Measurements from ENCODE around the gene KLRC1. TPM values are rescaled to one million over a fixed set of nuclear protein-coding genes. Genes with fewer than 3 reads are reported as not detected.
"Not testable (repeated sequence)": the region's sequence is repeated elsewhere in the genome, so short reads cannot be mapped to it uniquely, and the experiment has no call there.

KLRC1 gene
- 1 to 10 TPM; 4.9 to 5.0 TPM for total RNA-seq

GRCh38 chr12:10453156-10453555 lies at the start of gene KLRC1:
Gene KLRC1 (minus strand): TSS chr12:10453377. CDS start chr12:10451156, 2,221 bp downstream.
- no peaks in the 10 kb centered on the region for H3K27me3 Mint-ChIP-seq (ENCODE audit: low read depth)
- ChIA-PET POLR2A (no interaction called here), CTCF (interaction anchor here (0.7 to 1.5 kb wide), 2 partner anchors 14 to 200 kb away, joined by 3 to 4 read pairs; no protein-coding TSS in a partner anchor)
- H3K4me1 Mint-ChIP-seq (ENCODE audit: low read depth), result peaks cover 16% of the 10 kb centered on the region
- H3K27ac Mint-ChIP-seq, result no peak within 1 kb of the TSS
- ATAC-seq, result no peak
- no peak for DNase-seq
- peaks cover 39% of the 10 kb centered on the region for H3K9me3 Mint-ChIP-seq (ENCODE audit: insufficient read depth)
- H3K4me3 Mint-ChIP-seq, result peak within 1 kb of the TSS; percentile 8
- H3K36me3 Mint-ChIP-seq (ENCODE audit: low read depth), result peaks cover 51% of the 10 kb centered on the region

- no peak for DNase-seq
- H3K4me1 Mint-ChIP-seq (ENCODE audit: low read depth), result peaks cover 48% of the 10 kb centered on the region
- H3K4me3 Mint-ChIP-seq, result peak overlapping the region; percentile 37
- H3K36me3 Mint-ChIP-seq (ENCODE audit: low read depth), result peaks cover 7% of the 10 kb centered on the region
- peaks cover 19% of the 10 kb centered on the region for H3K9me3 Mint-ChIP-seq (ENCODE audit: insufficient read depth)
- no peak for ATAC-seq
- no peaks in the 10 kb centered on the region for H3K27me3 Mint-ChIP-seq (ENCODE audit: low read depth)
- POLR2A ChIA-PET, result interaction anchor here (1.4 to 1.5 kb wide), 2 partner anchors 53 to 58 kb away, joined by 4 to 6 read pairs; no protein-coding TSS in a partner anchor
- CTCF ChIA-PET, result interaction anchor here (0.9 to 2.6 kb wide), 7 partner anchors 108 to 348 kb away, joined by 3 to 23 read pairs (median 4); no protein-coding TSS in a partner anchor
- H3K27ac Mint-ChIP-seq, result peak overlapping the region; percentile 49
Observed at GRCh38 chr12:10501030-10501429, 47.9 kb upstream of the KLRC1 start.

GRCh38 chr12:10498042-10498441 lies 44.9 kb upstream of the KLRC1 start:
- H3K27ac Mint-ChIP-seq, result peak overlapping the region; percentile 82
- no peaks in the 10 kb centered on the region for H3K27me3 Mint-ChIP-seq (ENCODE audit: low read depth)
- ChIA-PET POLR2A (interaction anchor here (0.8 to 3.0 kb wide), 4 partner anchors 9 to 111 kb away, joined by 3 to 15 read pairs (median 3); no protein-coding TSS in a partner anchor), CTCF (interaction anchor here (1.0 to 1.5 kb wide), 2 partner anchors 132 to 263 kb away, joined by 3 to 9 read pairs; no protein-coding TSS in a partner anchor)
- peak overlapping the region; percentile 45 for H3K4me3 Mint-ChIP-seq
- DNase-seq (no peak), ATAC-seq (peak; percentile 56)
- peaks cover 42% of the 10 kb centered on the region for H3K4me1 Mint-ChIP-seq (ENCODE audit: low read depth)
- peaks cover 8% of the 10 kb centered on the region for H3K36me3 Mint-ChIP-seq (ENCODE audit: low read depth)
- peaks cover 10% of the 10 kb centered on the region for H3K9me3 Mint-ChIP-seq (ENCODE audit: insufficient read depth)

- Mint-ChIP-seq H3K4me1 (ENCODE audit: low read depth) (peaks cover 39% of the 10 kb centered on the region), H3K4me3 (peak overlapping the region; percentile 45), H3K27ac (peak overlapping the region; percentile 82), H3K36me3 (ENCODE audit: low read depth) (peaks cover 6% of the 10 kb centered on the region), H3K27me3 (ENCODE audit: low read depth) (no peaks in the 10 kb centered on the region), H3K9me3 (ENCODE audit: insufficient read depth) (peaks cover 9% of the 10 kb centered on the region)
- peak; percentile 88 for DNase-seq
- ChIA-PET CTCF (interaction anchor here (1.0 to 1.5 kb wide), 2 partner anchors 131 to 262 kb away, joined by 3 to 9 read pairs; no protein-coding TSS in a partner anchor), POLR2A (interaction anchor here (0.8 to 3.0 kb wide), 4 partner anchors 8 to 110 kb away, joined by 3 to 15 read pairs (median 3); no protein-coding TSS in a partner anchor)
- ATAC-seq, result peak; percentile 98
Observed at GRCh38 chr12:10497602-10498001, 44.4 kb upstream of the KLRC1 start.

DNA sequence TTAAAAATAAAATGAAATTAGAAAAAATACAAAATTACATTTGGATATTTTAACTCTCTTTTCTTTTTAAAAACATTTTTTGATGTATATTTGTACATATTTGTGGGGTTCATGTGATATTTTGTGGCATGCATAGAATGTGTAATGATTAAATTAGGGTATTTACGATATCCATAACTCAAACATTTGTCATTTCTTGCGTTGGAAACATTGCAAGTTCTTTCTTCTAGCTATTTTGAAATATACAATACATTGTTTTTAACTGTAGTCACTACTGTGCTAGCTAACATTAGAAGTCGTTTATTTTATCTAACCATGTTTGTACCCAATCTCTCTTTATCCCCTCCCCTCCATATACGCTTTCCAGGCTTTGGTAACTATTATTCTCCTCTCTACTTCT lies 38.6 kb upstream of the KLRC1 start:
- Mint-ChIP-seq H3K9me3 (ENCODE audit: insufficient read depth) (peaks cover 4% of the 10 kb centered on the region), H3K27ac (no peak overlapping the region), H3K36me3 (ENCODE audit: low read depth) (peaks cover 19% of the 10 kb centered on the region), H3K27me3 (ENCODE audit: low read depth) (no peaks in the 10 kb centered on the region), H3K4me3 (no peak overlapping the region), H3K4me1 (ENCODE audit: low read depth) (peaks cover 22% of the 10 kb centered on the region)
- POLR2A ChIA-PET, result no interaction called here
- DNase-seq (no peak), ATAC-seq (no peak)
- CTCF ChIA-PET, result interaction anchor here (1.2 kb wide), 1 partner anchor 11 kb away, joined by 3 read pairs; no protein-coding TSS in a partner anchor

GRCh38 chr12:10487328-10487727 lies 34.2 kb upstream of the KLRC1 start:
- H3K27ac Mint-ChIP-seq; H3K9me3 Mint-ChIP-seq (ENCODE audit: insufficient read depth); H3K4me3 Mint-ChIP-seq; POLR2A ChIA-PET; H3K27me3 Mint-ChIP-seq (ENCODE audit: low read depth); DNase-seq; ATAC-seq; CTCF ChIA-PET: not testable (repeated sequence)
- Mint-ChIP-seq H3K4me1 (ENCODE audit: low read depth) (peaks cover 30% of the 10 kb centered on the region), H3K36me3 (ENCODE audit: low read depth) (peaks cover 39% of the 10 kb centered on the region)

- H3K27me3 Mint-ChIP-seq (ENCODE audit: low read depth); H3K4me3 Mint-ChIP-seq; POLR2A ChIA-PET: not testable (repeated sequence)
- peak; percentile 33 for ATAC-seq
- Mint-ChIP-seq H3K27ac (peak overlapping the region; percentile 58), H3K36me3 (ENCODE audit: low read depth) (peaks cover 39% of the 10 kb centered on the region), H3K4me1 (ENCODE audit: low read depth) (peaks cover 31% of the 10 kb centered on the region), H3K9me3 (ENCODE audit: insufficient read depth) (peaks cover 22% of the 10 kb centered on the region)
- CTCF ChIA-PET, result interaction anchor here (1.3 to 1.7 kb wide), 2 partner anchors 14 to 246 kb away, joined by 3 to 8 read pairs; no protein-coding TSS in a partner anchor
- peak; percentile 45 for DNase-seq
Observed at GRCh38 chr12:10481901-10482300, 28.7 kb upstream of the KLRC1 start.

DNA sequence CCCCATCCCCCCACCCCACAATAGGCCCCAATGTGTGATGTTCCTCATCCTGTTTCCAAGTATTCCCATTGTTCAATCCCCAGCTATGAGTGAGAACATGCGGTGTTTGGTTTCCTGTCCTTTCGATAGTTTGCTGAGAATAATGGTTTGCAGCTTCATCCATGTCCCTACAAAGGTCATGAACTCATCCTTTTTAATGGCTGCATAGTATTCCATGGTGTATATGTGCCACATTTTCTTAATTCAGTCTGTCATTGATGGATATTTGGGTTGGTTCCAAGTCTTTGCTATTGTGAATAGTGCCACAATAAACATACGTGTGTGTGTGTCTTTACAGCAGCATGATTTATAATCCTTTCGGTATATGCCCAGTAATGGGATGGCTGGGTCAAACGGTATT lies 19.6 kb upstream of the KLRC1 start:
- H3K36me3 Mint-ChIP-seq (ENCODE audit: low read depth), result peaks cover 21% of the 10 kb centered on the region
- H3K9me3 Mint-ChIP-seq (ENCODE audit: insufficient read depth), result peaks cover 15% of the 10 kb centered on the region
- H3K27ac Mint-ChIP-seq; H3K27me3 Mint-ChIP-seq (ENCODE audit: low read depth); ATAC-seq; POLR2A ChIA-PET; DNase-seq; H3K4me1 Mint-ChIP-seq (ENCODE audit: low read depth); CTCF ChIA-PET; H3K4me3 Mint-ChIP-seq: not testable (repeated sequence)

DNA sequence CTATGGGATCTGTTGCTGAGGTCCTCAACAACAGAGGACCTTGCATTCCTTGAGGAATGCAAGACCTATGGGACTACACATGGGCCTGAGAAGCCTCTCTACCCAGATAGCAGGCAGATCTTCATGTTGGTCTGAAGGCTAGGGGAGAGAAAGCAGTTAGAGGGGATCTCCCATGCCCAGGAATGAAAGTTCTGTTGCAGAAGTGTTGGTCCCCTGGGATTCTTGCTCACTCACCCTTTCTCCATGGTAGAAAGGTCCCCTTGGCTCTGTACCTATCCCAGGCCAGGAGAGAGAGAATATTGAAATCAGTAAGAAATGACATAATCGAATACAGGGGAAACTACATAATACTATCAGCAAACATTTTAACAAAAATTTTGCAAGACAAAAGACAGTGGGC lies 16.5 kb upstream of the KLRC1 start:
- DNase-seq, result no peak
- POLR2A ChIA-PET, result no interaction called here
- Mint-ChIP-seq H3K27me3 (ENCODE audit: low read depth) (no peaks in the 10 kb centered on the region), H3K4me1 (ENCODE audit: low read depth) (peaks cover 4% of the 10 kb centered on the region), H3K4me3 (no peak overlapping the region), H3K27ac (no peak overlapping the region), H3K9me3 (ENCODE audit: insufficient read depth) (peaks cover 24% of the 10 kb centered on the region), H3K36me3 (ENCODE audit: low read depth) (peaks cover 20% of the 10 kb centered on the region)
- ATAC-seq, result no peak
- CTCF ChIA-PET, result interaction anchor here (1.2 to 2.9 kb wide), 2 partner anchors 11 to 103 kb away, joined by 3 to 8 read pairs; no protein-coding TSS in a partner anchor

- Mint-ChIP-seq H3K36me3 (ENCODE audit: low read depth) (peaks cover 23% of the 10 kb centered on the region), H3K9me3 (ENCODE audit: insufficient read depth) (peaks cover 32% of the 10 kb centered on the region), H3K27ac (no peak overlapping the region), H3K4me3 (no peak overlapping the region), H3K27me3 (ENCODE audit: low read depth) (no peaks in the 10 kb centered on the region), H3K4me1 (ENCODE audit: low read depth) (peaks cover 4% of the 10 kb centered on the region)
- POLR2A ChIA-PET, result no interaction called here
- no peak for DNase-seq
- ATAC-seq, result no peak
- CTCF ChIA-PET, result no interaction called here
Observed at GRCh38 chr12:10466311-10466710, 13.1 kb upstream of the KLRC1 start.

GRCh38 chr12:10457760-10458159 lies 4.6 kb upstream of the KLRC1 start:
- Mint-ChIP-seq H3K9me3 (ENCODE audit: insufficient read depth) (peaks cover 66% of the 10 kb centered on the region), H3K27ac (no peak overlapping the region), H3K27me3 (ENCODE audit: low read depth) (no peaks in the 10 kb centered on the region), H3K36me3 (ENCODE audit: low read depth) (peaks cover 59% of the 10 kb centered on the region), H3K4me3 (no peak overlapping the region), H3K4me1 (ENCODE audit: low read depth) (peaks cover 17% of the 10 kb centered on the region)
- ChIA-PET POLR2A (no interaction called here), CTCF (interaction anchor here (1.2 kb wide), 2 partner anchors 91 to 222 kb away, joined by 3 read pairs; no protein-coding TSS in a partner anchor)
- ATAC-seq, result no peak
- no peak for DNase-seq

- peaks cover 17% of the 10 kb centered on the region for H3K4me1 Mint-ChIP-seq (ENCODE audit: low read depth)
- DNase-seq (no peak), ATAC-seq (no peak)
- no peaks in the 10 kb centered on the region for H3K27me3 Mint-ChIP-seq (ENCODE audit: low read depth)
- CTCF ChIA-PET, result no interaction called here
- peaks cover 59% of the 10 kb centered on the region for H3K9me3 Mint-ChIP-seq (ENCODE audit: insufficient read depth)
- H3K4me3 Mint-ChIP-seq, result no peak overlapping the region
- peaks cover 54% of the 10 kb centered on the region for H3K36me3 Mint-ChIP-seq (ENCODE audit: low read depth)
- POLR2A ChIA-PET, result no interaction called here
- no peak overlapping the region for H3K27ac Mint-ChIP-seq
Observed at GRCh38 chr12:10456856-10457255, 3.7 kb upstream of the KLRC1 start.

Data from activated CD8-positive, alpha-beta T cell treated with anti-CD3 and anti-CD28 coated beads, Interleukin-2, amount 10 ng/mL, durations not matched to agents 7 days and 5 days (primary cell).